T follicular helper cell (primary cell): ENCODE data around the gene FOXRED1.

ENCODE experiments used
- DNase-seq: peaks from one replicate; pipeline ENCODE4 v3.0.0-alpha.2; 2020; ENCODE audit warnings: low read depth

The FOXRED1 gene

GRCh38 chr11:126311401-126312291 lies 42.7 kb downstream of the FOXRED1 start:
- no peak for DNase-seq

- no peak for DNase-seq
Observed at GRCh38 chr11:126312961-126313360, 44.0 kb downstream of the FOXRED1 start.

DNA sequence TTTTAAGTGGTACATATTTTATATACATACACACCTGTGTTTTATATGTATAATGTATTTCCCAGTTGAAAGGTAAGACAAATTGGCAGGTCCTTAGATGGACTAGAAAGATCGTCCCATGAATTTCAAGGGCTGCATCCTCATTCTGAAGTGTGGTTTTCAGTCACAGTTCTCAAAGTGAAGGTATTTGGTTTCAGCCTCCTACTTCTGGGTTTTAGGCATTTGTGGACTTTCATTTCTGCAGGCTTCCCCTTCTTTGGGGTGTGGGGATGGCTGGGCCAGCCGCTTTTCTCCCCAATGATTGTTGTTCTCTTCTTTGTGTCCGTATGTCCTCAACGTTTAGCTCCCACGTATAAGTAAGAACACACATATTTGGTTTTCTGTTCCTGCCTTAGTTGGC lies 44.9 kb downstream of the FOXRED1 start:
- no peak for DNase-seq

- no peak for DNase-seq
Observed at GRCh38 chr11:126317432-126317755, 48.4 kb downstream of the FOXRED1 start.

GRCh38 chr11:126317756-126318573 lies 49.0 kb downstream of the FOXRED1 start:
- DNase-seq, result no peak

DNA sequence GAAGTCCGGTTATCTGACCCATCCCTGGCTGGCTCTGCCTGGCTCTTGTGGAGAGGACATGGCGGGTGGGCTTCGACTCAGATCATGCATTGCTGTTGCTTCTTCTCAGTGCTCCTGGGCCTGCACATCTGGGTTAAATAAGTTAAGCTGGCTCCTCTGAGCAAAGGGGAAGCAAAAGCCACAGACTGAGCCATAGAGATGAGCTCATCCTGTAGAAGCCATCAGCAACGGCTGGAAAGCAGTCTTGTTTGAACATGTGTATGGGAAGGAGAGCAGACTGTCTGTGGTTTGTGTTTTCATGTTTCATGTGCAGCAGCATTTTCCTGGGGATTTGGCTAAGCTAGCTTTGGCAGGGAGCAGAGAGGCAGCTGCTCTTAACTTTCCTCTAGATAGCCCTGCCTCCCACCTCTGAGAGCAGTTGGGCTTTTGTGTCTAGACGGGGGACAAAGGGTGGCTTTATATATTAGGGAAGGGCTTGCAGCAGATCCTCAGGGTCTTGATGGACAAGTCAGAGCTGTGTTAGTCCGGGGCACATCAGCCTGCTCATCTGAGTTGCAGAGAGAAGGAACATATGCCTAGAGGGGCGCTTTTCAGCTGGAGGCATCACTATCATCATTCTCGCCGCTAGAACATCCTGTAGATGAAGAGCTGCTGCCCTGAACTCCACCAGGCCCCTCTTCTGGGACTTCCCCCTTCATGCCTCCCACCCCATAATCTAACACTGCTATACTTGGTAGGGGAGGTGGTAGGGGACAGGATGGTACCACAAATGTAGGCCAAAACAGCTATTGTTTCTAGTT lies 49.8 kb downstream of the FOXRED1 start:
- DNase-seq, result no peak

GRCh38 chr11:126319374-126319740 lies 50.4 kb downstream of the FOXRED1 start:
- no peak for DNase-seq

DNA sequence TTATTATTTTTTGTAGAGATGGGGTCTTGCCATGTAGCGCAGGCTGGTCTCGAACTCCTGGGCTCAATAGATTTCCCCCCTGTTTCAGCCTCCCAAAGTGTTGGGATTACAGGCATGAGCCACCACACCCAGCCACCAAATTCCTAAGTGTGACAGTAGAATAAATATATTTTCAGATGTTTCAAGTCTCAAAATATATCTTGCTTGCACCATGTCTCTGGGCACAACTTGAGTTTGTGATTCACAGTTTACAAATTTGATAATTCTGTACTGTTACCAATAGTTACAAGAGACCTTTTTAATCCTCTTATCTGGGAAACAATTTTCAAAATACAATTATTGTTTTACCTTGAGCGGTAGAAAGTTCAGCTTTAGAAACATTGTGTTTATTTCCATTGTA lies 54.0 kb downstream of the FOXRED1 start:
- no peak for DNase-seq

DNA sequence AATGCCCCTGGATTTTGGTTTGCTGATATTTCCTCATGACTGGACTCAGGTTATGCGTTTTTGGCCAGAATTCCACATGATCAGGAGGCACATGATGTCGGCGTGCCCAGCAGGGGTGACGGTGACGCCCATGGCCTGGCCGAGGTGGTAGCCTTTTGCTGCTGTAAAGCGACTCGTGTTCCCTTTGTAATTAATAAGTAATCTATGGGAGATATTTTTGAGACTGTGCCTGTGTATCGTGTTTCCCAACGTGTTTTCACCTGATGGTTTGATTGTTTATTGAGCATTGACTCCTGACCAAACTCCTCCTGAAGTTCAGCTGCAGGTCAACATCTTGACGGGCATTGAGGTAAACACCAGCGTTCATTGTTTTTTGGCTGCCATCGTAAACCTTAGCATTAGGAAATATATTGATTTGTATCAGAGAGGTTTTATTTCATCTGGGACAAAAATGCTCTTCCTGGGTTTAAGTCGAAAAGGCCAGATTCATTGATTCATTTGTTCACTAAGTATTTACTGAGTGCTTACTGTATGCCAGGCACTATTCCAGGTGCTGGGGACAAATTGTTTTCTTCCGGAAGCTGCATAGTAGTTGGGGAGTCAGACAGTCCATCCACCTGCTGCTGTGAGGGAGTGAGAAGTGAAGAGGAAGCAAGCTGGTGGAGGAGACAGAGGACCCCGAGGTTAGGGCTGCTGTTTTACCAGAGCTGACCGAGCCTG lies 58.5 kb downstream of the FOXRED1 start:
- no peak for DNase-seq
